Endothelial cell of coronary artery (primary cell): ENCODE results near the gene WDR93. TPM values are rescaled to one million over a fixed set of nuclear protein-coding genes. Genes with fewer than 3 reads are reported as not detected.

ENCODE experiments used
- total RNA-seq: library from RNA; depleted of rRNA; stranded (reverse); fragments of >200 nt; gene quantifications from 2 replicates; pipeline ENCODE4 v1.2.3, GENCODE V29; 2014

The WDR93 gene
- under 0.01 TPM in 2 replicates for total RNA-seq

GRCh38 chr15:89690276-89691218 lies at the start of gene WDR93, which contains the start of gene PEX11A:
WDR93 (plus strand) TSS chr15:89690811; CDS start chr15:89701747, 10,936 bp downstream.
PEX11A (minus strand) TSS chr15:89690754; CDS start chr15:89690632, 122 bp downstream.

DNA sequence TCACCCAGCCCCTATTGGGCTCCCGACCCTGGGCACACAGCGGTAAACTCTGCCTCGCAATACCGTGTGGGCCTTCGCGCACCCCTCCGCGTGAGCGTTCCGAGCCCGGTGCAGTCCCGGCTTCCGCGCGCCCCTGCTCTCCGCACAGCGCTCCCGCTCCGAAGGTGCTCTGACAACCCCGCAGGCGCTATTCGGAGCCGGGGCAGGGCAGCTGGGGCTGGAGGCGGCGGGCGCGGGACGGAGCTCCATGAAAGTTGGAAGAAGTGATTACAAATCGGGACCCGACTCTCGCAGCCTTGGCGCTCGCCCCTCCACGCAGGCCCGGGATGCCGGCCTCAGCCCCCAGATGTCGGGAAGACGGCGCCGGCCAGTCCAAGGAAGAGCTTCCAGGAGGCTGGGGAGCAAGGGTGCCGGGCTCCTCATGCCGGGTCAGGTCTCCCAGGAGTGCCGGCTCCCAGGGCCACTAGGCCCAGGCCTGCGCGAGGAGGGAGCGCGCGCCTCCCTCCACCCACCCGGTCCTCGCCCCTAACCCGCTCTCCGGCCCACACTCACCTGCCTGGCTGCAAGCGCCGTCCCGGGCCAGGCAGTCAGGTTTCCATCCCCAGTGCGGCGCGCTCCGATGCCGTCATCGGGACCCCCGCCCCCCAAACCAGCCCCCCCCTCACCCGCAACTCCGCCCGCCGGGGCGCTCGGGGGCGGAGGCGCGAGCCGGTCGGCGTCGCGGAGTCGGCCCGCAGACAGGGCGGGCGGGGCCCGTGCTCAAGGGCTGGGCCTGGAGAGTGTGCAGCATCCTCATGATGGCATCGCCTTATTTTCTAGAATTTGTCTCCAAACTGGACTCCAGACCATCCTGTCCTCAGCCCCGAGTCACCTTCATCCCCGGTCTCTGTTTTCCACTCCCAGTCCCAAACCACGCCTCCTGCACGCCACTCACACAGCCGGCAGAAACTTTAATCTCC lies 35.5 kb upstream of the WDR93 start, which contains the start of gene KIF7:
TSS of gene KIF7 (minus strand) at position 621 of the 959 bp plus-strand sequence. CDS start 2,537 bp downstream, outside the sequence.

DNA sequence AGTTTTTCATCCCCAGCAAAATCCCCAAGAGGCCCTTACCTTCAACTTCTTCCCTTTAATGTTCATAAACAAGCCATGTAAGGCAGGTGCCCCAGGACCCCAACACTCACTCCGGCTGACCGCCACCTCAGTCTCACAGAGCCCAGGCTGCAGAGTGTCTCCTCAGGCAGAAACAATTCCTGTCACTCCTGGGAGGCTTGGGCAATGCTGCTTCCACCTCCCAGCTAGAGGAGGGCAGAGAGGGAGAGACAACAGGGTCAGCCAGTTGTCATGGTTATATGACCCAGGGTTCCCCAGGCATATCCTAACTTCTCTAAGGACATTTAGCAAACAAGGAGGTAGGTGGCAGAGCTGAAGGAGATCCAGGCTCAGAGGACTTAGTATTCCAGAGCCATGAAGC lies 11.4 kb upstream of the WDR93 start, which contains the start of gene PLIN1:
TSS of gene PLIN1 (minus strand) at position 156 of the 400 bp plus-strand sequence. CDS start 1,878 bp downstream, outside the sequence.

GRCh38 chr15:89750560-89751542 lies 60.2 kb downstream of the WDR93 start, which contains the start of gene MESP1:
MESP1 (minus strand) TSS chr15:89751249; CDS start chr15:89751231, 18 bp downstream.

DNA sequence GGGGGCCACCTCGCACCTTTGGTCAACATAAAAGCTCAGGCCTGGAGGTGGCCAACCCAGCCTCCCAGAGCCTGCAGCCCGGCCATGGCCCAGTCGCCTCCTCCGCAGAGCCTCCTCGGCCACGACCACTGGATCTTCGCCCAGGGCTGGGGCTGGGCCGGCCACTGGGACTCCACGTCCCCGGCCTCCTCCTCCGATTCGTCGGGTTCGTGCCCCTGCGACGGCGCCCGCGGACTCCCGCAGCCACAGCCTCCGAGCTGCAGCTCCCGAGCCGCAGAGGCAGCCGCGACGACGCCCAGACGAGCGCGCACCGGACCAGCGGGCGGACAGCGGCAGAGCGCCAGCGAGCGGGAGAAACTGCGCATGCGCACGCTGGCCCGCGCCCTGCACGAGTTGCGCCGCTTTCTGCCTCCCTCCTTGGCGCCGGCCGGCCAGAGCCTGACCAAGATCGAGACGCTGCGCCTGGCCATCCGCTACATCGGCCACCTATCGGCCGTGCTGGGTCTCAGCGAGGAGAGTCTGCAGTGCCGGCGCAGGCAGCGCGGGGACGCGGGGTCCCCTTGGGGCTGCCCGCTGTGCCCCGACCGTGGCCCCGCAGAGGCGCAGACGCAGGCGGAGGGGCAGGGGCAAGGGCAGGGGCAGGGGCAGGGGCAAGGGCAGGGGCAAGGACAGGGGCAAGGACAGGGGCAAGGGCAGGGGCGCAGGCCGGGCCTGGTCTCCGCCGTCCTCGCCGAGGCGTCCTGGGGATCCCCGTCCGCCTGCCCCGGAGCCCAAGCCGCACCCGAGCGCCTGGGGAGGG lies 85.9 kb downstream of the WDR93 start, which contains the start of gene MESP2:
TSS of gene MESP2 (plus strand) at position 59 of the 799 bp plus-strand sequence. CDS start at position 85, 26 bp downstream.

Other genes starting within 250 kb of the WDR93 start
- under 0.01 and 0.09 TPM in 2 replicates for gene RHCG, start 194.2 kb upstream of the WDR93 start, total RNA-seq
- gene TICRR, start 115.3 kb upstream of the WDR93 start, total RNA-seq = 2.3 and 2.6 TPM in 2 replicates
- gene KIF7, start 35.3 kb upstream of the WDR93 start, total RNA-seq = 9.5 and 11.6 TPM in 2 replicates
- gene PLIN1, start 11.4 kb upstream of the WDR93 start, total RNA-seq = 0.09 and 0.18 TPM in 2 replicates
- 3.4 and 6.6 TPM in 2 replicates for gene PEX11A, start 57 bp upstream of the WDR93 start, total RNA-seq
- gene MESP1, start 60.4 kb downstream of the WDR93 start, total RNA-seq = 0.18 and 0.66 TPM in 2 replicates
- gene MESP2, start 85.5 kb downstream of the WDR93 start, total RNA-seq = 0.18 and 0.28 TPM in 2 replicates
- 12.9 and 34.3 TPM in 2 replicates for gene ANPEP, start 124.0 kb downstream of the WDR93 start, total RNA-seq
- gene AP3S2, start 203.2 kb downstream of the WDR93 start, total RNA-seq = 20.7 and 33.6 TPM in 2 replicates
- gene ARPIN, start 222.1 kb downstream of the WDR93 start, total RNA-seq = 8.4 and 10.4 TPM in 2 replicates